Left renal cortex interstitium (tissue), 4 donors: Measurements from ENCODE around the gene CA9. TPM values are rescaled to one million over a fixed set of nuclear protein-coding genes. Genes with fewer than 3 reads are reported as not detected.

Experiments used
- DNase-seq, 4 donors: peaks; one replicate each; pipeline ENCODE4 v3.0.0-alpha.2; 2013; ENCODE audit warnings: low read depth in 4 of 4, low spot score in 2 of 4, missing footprints in 1 of 4
- polyA plus RNA-seq, 4 donors: library from polyadenylated mRNA; unstranded; fragments of 120-200 nt; gene quantifications; one replicate each; pipeline ENCODE4 v1.2.1, GENCODE V29; 2013; ENCODE audit not compliant: insufficient read length in 4 of 4

CA9 gene
- polyA plus RNA-seq, 4 donors: 0.61 to 1.2 (median 0.89) TPM

DNA sequence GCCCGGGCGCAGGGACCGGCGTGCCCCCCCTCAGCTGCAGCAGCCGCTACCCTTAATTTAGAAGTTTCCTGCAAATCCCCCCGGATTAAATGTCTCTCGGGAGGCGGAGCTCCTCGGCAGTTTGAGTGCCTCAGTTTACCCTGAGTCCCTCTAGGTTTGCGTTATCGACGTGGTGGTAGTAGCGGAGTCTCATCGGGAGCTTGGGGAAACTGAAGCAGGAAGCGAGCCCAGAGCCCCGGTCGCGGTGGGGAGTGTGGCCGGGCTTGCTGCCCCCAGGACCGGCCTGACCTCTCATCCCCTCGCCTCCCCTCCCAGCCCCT is 16.5 kb downstream of the CA9 start:
- DNase-seq: no peak

DNA sequence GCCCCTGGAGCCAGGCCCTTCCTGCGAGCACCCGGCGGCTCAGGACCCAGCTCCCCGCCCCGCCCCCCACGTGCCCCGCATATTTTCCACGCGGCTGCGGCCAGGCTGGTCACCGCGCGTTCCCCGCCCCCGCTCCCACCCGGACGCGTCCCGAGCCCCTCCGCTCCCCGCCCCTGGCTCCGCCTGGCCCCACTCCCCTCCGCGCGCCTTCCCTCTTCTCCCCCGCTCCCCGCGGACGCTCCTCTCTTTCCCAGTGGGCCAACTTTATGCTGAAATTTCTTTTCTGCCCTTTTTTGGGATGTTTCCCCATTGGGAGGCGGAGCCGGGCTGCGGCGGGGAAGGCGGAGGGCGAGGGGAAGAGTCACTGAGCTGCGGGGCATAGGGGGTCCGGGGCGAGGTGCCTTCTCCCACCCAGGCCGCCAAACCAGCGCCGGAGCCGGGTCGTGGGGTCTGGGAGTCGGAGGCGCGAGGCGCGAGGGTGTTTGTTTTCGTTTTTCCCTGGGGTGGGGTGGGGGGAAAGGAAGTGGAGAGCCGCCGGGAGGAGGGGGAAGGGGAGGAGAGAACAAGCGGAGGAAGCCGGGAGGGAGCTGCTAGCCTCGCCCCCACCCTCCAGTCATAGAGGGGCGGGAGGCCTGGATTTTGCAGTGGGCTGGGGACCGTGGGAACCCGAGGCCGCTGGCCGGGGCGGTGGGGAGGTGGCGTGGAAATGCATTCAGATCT is 17.0 kb downstream of the CA9 start:
- peak in 1 of 4 donors; percentile 64 for DNase-seq

DNA sequence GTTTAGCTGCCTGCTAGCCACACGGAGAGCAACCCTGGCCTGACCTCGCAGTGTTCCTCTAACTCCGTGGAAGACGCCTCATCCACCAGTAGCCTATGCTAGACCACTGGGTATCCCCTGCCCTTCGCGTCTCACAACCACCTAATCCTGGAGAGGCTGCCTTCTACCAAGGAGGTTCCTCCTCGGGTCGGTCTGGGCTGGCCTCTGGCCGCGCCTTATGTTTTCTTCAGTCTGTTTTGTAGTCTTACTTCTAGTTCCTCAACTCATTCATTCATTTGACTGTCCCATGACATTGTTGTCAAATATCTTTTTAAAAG is 17.6 kb downstream of the CA9 start:
- DNase-seq: no peak

DNA sequence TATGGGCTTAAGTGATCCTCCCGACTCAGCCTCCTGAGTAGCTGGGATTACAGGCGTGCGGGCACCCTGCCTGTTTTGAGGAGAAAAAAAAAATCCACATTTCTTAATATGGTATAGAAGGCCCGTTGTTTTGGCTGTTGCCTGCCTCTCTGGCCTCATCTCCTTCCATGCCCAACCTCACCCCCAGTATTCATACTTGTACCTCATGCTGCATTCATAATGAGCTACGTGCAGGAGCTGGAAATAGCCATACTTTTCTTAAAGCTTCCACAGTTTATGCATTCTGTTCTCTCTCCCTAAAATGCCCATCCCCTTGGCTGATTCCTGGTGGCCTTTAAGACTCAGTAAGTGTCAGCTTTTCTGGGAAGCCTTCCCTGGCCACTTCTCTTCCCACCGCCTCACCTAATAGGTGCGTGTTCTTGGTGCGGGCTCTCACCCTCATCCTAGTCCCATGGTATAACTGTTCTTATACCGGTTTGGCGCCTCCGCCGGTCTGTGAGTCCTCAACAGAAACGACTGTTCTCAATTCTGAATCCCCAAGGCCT is 18.1 kb downstream of the CA9 start:
- DNase-seq: no peak

GRCh38 chr9:35695943-35696401 is 22.2 kb downstream of the CA9 start:
- no peak for DNase-seq

GRCh38 chr9:35696520-35697215 is 22.9 kb downstream of the CA9 start:
- no peak for DNase-seq

- no peak for DNase-seq
Measured at GRCh38 chr9:35697486-35697885, 23.8 kb downstream of the CA9 start.

DNA sequence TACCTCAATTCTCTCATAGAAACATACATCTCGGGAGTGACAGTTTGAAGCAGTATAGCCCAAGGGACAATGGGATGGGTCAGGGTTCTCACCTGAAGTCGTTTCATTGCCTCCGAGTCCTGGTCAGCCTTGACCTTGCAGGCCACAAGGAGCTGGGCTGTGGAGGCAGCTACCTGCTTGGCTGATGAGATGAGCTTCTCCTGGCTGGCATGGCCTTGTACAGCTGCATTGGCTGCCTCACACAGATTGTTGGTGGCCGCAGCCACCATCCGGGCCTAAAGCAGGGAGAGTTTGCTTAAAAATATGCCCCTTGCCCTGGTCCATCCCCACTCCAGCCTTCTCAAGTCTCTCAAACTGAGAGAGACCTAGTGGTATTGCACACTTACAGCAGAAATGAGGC is 24.5 kb downstream of the CA9 start:
- DNase-seq: no peak

- DNase-seq: no peak
Measured at GRCh38 chr9:35700031-35700430, 26.3 kb downstream of the CA9 start.

- no peak for DNase-seq
Measured at GRCh38 chr9:35700942-35701341, 27.2 kb downstream of the CA9 start.

GRCh38 chr9:35702696-35703095 is 29.0 kb downstream of the CA9 start:
- DNase-seq: no peak

DNA sequence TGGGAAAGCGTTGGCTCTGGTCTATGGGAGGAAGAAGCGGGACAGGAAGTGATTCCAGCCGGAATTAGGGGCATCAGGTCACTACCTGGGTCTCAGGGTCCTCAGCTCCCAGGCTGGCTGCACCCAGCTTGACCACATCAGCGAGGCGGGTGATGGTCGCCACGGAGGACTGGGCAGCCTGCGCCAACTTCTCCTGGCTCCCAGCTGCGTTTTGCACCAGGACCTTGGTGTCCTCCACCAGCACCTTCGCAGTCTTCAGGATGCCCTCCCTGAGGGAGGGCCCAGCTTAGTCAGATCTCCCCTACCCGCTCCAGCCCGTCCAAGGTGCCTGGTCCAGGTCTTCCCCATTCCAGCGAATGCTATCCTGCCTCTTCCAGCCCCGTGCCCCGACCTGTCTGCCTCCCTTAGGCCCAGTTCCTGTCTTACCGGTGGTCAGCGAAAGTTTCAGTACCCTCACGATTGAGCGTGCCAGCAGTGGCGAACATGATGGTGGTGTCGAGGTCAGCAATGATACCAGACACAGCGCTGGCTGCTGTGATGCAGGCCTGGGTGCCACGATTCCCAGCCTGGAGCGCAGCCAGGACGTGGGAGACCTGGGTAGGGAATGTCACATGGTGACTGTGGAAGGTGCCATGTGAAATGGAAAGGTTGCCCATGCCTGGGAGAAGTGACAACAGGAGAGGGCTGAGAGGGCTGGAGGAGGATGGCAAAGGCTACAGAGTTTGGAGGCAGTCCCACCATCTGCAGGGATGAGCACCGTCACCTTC is 30.4 kb downstream of the CA9 start:
- DNase-seq: no peak

DNA sequence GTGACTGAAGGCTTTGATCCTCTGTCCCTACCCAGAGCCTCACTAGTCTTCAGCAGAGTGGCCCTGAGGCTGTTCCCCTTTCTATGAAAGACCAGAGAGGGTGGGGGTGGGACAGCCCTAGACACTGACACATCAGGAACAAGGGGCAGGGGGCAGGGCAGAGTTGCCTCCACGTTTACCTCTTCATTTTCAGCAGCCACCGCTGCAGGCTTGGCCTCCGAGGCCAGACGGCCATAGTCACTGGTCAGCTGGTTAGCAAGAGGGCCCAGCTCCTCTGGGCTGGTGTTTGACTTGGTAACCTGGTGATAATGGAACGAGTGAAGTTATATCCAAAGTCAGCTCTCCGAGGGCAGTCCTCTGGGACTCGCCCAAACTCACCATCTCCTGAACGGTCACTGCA is 31.6 kb downstream of the CA9 start:
- DNase-seq: no peak

DNA sequence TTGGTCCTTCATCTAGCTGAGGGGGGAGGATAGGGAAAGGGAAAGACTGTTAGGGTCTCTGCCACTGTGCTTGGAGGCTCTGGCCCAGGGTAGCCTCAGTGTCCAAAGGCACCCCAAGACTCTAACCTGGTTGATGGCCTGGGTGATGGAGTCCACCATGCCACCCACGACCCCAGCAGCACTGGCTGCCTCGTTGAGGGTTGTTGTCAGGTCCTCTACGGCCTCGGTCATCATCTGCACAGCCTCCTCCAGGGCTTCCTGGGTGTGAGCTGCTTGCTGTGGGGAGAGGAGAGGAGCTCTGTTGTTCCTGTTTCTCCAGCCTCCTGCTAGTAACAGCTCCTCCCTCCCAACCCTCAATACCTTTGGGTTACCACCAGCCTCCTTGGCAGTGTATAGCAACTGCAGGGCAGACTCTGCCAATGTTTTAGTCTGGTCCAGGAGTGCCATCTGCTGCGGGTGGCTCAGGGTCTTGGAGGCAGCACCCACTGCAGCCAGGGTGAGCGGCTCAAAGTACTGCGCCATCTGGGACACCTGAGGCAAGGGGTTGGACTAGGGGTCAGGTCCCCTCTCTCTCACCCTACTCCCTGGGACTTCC is 32.2 kb downstream of the CA9 start:
- DNase-seq: no peak

GRCh38 chr9:35706951-35707350 is 33.2 kb downstream of the CA9 start:
- DNase-seq: no peak

GRCh38 chr9:35708146-35708545 is 34.4 kb downstream of the CA9 start:
- no peak for DNase-seq

GRCh38 chr9:35710818-35711500 is 37.2 kb downstream of the CA9 start:
- no peak for DNase-seq

GRCh38 chr9:35711501-35712428 is 38.0 kb downstream of the CA9 start:
- no peak for DNase-seq

DNA sequence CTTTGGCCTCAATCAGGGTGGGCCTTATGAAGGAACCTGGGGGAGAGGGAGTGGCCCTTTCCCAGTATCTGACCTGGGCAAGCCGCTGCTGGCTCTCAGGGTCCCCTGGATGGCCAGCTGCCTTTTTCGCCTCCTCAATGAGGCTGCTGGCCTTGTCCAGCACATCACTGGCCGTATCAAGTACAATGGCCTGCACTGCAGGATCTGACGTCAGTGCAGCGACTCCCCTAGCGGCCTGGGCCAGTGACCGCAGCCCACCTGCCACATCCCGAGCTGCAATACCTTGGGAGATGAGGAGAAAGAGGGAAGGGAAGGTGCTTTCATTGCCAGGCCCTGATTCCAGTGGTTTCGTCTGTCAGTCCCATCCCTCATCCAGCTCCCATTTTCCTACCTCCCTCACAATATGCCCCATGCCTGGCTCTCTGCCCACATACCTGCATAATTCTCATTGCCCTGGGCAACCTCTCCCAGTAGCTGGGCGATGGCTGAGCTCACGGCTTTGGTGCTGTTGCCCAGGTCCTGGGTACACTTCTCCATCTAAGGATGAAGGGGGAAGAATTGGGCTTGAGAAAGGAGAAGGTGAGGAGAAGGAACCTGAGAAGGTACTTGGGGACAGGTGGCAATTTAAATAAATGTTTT is 39.2 kb downstream of the CA9 start:
- DNase-seq: no peak
